ENCODE measurements around the gene PHF21A.
A peak's percentile ranks its signal among the peaks of the same experiment; 100 is the strongest.

PHF21A gene

DNA sequence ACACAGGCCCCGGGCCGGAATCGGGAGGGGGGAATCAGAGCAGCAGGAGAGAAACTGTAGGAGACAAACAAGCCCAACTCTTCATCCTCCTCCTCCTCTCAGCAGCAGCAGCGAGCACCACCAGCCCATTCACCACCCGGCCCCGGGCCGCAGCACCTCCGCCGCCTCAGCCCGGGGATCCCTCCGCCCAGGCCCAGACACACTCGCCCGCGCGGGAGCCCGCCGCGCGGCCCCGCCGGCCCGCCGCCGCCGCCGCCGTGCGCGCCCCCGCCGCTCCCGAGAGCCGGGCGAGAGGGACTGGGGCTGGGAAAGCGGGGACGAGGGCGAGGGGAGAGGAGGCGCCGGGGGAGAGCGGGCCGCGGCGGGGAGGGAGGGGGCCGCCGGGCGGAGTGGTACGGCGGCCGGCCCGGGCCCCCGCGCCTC, at the start of gene PHF21A:
Gene PHF21A (minus strand): TSS at position 154 of the 423 bp plus-strand sequence. CDS start 37,235 bp downstream, outside the sequence.
- no peaks in the 10 kb centered on the region for H3K27me3 ChIP-seq (ENCODE audit: insufficient read depth, low read length)
- H3K9me3 ChIP-seq (ENCODE audit: low read length): no peaks in the 10 kb centered on the region
- peak within 1 kb of the TSS; percentile 92 for H2AFZ ChIP-seq (ENCODE audit: low read depth, low read length)
- H3K4me1 ChIP-seq (ENCODE audit: insufficient read depth, low read length): peaks cover 24% of the 10 kb centered on the region
- H3K36me3 ChIP-seq (ENCODE audit: insufficient read depth, low read length): no peaks in the 10 kb centered on the region
- H3K4me3 ChIP-seq (ENCODE audit: low read length): peak within 1 kb of the TSS; percentile 78

- peaks cover 2% of the 10 kb centered on the region for H3K27me3 ChIP-seq (ENCODE audit: insufficient read depth, low read length)
- H3K36me3 ChIP-seq (ENCODE audit: insufficient read depth, low read length): no peaks in the 10 kb centered on the region
- no peak overlapping the region for H2AFZ ChIP-seq (ENCODE audit: low read depth, low read length)
- no peaks in the 10 kb centered on the region for H3K9me3 ChIP-seq (ENCODE audit: low read length)
- H3K4me3 ChIP-seq (ENCODE audit: low read length): no peak overlapping the region
- H3K4me1 ChIP-seq (ENCODE audit: insufficient read depth, low read length): no peaks in the 10 kb centered on the region
Measured at GRCh38 chr11:46170797-46171196, 49.5 kb upstream of the PHF21A start.

DNA sequence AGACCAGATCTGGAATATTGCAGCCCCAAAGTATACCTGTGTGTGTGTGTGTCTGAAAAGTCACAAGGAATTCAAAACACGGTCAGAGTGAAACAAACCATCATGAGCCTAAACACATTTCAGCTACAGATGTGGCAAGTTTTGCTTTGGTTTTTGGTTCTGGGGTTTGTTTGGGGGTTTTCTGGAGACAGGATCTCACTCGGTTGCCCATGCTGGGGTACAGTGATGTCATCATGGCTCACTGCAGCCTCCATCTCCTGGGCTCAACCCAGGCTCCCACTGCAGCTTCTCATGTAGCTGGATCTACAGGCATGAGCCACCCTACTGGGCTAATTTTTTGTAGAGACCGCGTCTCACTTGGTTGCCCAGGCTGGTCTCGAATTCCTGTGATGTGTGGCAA, 41.4 kb upstream of the PHF21A start:
- no peaks in the 10 kb centered on the region for H3K4me1 ChIP-seq (ENCODE audit: insufficient read depth, low read length)
- no peak overlapping the region for H3K4me3 ChIP-seq (ENCODE audit: low read length)
- H2AFZ ChIP-seq (ENCODE audit: low read depth, low read length): no peak overlapping the region
- no peaks in the 10 kb centered on the region for H3K36me3 ChIP-seq (ENCODE audit: insufficient read depth, low read length)
- H3K27me3 ChIP-seq (ENCODE audit: insufficient read depth, low read length): peaks cover 5% of the 10 kb centered on the region
- H3K9me3 ChIP-seq (ENCODE audit: low read length): no peaks in the 10 kb centered on the region

GRCh38 chr11:46161201-46161600, 39.9 kb upstream of the PHF21A start:
- H3K27me3 ChIP-seq (ENCODE audit: insufficient read depth, low read length): peaks cover 5% of the 10 kb centered on the region
- H3K4me3 ChIP-seq (ENCODE audit: low read length): no peak overlapping the region
- no peaks in the 10 kb centered on the region for H3K4me1 ChIP-seq (ENCODE audit: insufficient read depth, low read length)
- H3K9me3 ChIP-seq (ENCODE audit: low read length): no peaks in the 10 kb centered on the region
- no peaks in the 10 kb centered on the region for H3K36me3 ChIP-seq (ENCODE audit: insufficient read depth, low read length)
- no peak overlapping the region for H2AFZ ChIP-seq (ENCODE audit: low read depth, low read length)

DNA sequence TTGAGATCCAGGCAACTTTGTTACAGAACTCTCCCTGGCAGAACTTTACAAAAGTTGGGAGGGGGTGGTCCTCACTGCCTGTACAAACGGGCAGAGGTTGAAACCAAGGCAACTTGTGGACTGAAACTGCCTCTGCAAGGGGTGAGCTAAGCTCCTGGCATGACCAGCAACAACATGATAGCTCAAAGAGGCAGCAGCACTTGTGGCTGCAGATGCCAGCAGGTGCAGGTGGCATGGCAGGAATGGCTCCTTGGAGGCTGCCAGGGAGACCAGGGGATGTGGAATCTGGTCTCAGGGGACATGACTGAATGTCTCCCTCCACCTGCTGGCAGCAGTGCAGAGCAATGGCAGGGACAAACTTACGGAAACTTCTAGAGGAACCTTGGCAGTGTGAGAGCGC, 38.8 kb upstream of the PHF21A start:
- H3K4me1 ChIP-seq (ENCODE audit: insufficient read depth, low read length): no peaks in the 10 kb centered on the region
- no peaks in the 10 kb centered on the region for H3K36me3 ChIP-seq (ENCODE audit: insufficient read depth, low read length)
- H2AFZ ChIP-seq (ENCODE audit: low read depth, low read length): no peak overlapping the region
- no peaks in the 10 kb centered on the region for H3K9me3 ChIP-seq (ENCODE audit: low read length)
- no peak overlapping the region for H3K4me3 ChIP-seq (ENCODE audit: low read length)
- peaks cover 3% of the 10 kb centered on the region for H3K27me3 ChIP-seq (ENCODE audit: insufficient read depth, low read length)

DNA sequence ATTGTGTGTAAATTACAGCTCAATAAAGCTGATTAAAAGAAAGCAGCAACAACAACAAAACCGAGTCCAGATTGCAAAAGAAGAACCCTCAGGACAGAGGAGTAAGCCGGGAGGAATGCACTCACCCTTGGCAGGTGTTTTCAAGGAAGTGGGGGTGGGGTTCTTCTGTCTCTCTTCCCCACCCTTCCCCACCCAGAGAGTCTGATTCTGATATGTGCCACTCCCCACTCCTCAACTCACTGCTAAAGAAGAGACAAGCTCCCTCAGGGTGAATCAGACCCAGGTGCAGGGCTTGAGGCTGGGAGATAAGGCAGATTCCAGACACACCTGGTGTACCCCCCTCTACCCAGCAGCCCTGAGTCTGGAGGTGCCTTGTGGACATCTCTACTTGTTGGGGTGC, 38.4 kb upstream of the PHF21A start:
- H3K4me3 ChIP-seq (ENCODE audit: low read length): no peak overlapping the region
- H3K4me1 ChIP-seq (ENCODE audit: insufficient read depth, low read length): no peaks in the 10 kb centered on the region
- peaks cover 3% of the 10 kb centered on the region for H3K27me3 ChIP-seq (ENCODE audit: insufficient read depth, low read length)
- H3K9me3 ChIP-seq (ENCODE audit: low read length): no peaks in the 10 kb centered on the region
- H2AFZ ChIP-seq (ENCODE audit: low read depth, low read length): no peak overlapping the region
- no peaks in the 10 kb centered on the region for H3K36me3 ChIP-seq (ENCODE audit: insufficient read depth, low read length)

- Histone ChIP-seq H3K4me1 (ENCODE audit: insufficient read depth, low read length) (no peaks in the 10 kb centered on the region), H3K36me3 (ENCODE audit: insufficient read depth, low read length) (no peaks in the 10 kb centered on the region), H3K9me3 (ENCODE audit: low read length) (peaks cover 2% of the 10 kb centered on the region), H3K4me3 (ENCODE audit: low read length) (no peak overlapping the region), H3K27me3 (ENCODE audit: insufficient read depth, low read length) (peaks cover 10% of the 10 kb centered on the region), H2AFZ (ENCODE audit: low read depth, low read length) (no peak overlapping the region)
Measured at GRCh38 chr11:46149826-46150225, 28.6 kb upstream of the PHF21A start.

- H3K4me3 ChIP-seq (ENCODE audit: low read length): no peak overlapping the region
- H3K4me1 ChIP-seq (ENCODE audit: insufficient read depth, low read length): no peaks in the 10 kb centered on the region
- peaks cover 2% of the 10 kb centered on the region for H3K9me3 ChIP-seq (ENCODE audit: low read length)
- no peaks in the 10 kb centered on the region for H3K36me3 ChIP-seq (ENCODE audit: insufficient read depth, low read length)
- peaks cover 10% of the 10 kb centered on the region for H3K27me3 ChIP-seq (ENCODE audit: insufficient read depth, low read length)
- H2AFZ ChIP-seq (ENCODE audit: low read depth, low read length): no peak overlapping the region
Measured at GRCh38 chr11:46149342-46149741, 28.1 kb upstream of the PHF21A start.

DNA sequence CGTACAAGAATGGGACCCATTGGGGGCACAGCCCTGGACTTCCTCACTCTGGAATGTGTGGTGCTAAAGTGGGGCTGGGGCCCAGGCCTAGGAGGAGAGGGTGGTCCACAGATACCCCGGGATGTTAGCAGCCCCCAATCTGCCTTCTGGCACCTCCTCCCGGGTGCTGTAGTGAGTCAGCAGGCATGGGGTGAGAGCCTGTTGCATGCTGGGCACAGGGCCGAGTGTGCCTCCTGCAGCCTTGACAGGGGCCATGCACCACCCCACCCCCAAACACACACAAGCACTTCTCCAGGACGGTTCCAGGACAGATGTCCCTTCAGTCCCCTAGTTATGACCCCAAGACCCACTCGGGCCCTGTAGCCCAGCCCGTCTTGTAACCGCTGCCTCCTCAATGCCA, 23.5 kb upstream of the PHF21A start:
- Histone ChIP-seq H3K36me3 (ENCODE audit: insufficient read depth, low read length) (no peaks in the 10 kb centered on the region), H3K9me3 (ENCODE audit: low read length) (no peaks in the 10 kb centered on the region), H2AFZ (ENCODE audit: low read depth, low read length) (no peak overlapping the region), H3K4me3 (ENCODE audit: low read length) (no peak overlapping the region), H3K4me1 (ENCODE audit: insufficient read depth, low read length) (no peaks in the 10 kb centered on the region), H3K27me3 (ENCODE audit: insufficient read depth, low read length) (peaks cover 6% of the 10 kb centered on the region)

DNA sequence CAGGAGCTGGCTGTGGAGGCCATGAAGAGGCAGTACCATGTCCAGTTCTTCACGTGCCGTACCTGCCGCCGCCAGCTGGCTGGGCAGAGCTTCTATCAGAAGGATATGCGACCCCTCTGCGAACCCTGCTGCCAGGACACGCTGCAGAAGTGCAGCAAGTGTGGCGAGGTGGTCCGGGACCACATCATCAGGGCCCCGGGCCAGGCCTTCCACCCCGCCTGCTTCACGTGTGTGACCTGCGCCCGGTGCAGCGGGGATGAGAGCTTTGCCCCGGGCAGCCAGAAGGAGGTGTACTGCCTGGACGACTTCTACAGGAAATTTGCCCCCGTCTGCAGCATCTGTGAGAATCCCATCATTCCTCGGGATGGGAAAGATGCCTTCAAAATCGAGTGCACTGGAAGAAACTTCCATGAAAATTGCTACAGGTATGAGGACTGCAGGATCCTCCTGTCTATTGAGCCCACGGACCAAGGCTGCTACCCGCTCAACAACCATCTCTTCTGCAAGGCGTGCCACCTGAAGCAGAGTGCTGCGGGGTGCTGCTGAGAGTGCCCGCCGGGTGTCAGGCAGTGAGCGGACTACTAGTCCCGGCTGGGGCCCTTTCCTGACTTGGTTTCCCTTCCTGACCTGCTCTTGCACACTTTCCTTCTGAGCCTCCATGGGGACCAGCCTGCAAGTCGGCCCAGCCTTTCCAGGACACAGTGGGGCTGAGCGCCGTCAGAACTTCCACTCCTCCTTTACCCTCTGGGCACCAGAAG, 22.0 kb upstream of the PHF21A start:
- Histone ChIP-seq H3K27me3 (ENCODE audit: insufficient read depth, low read length) (peaks cover 2% of the 10 kb centered on the region), H3K4me1 (ENCODE audit: insufficient read depth, low read length) (no peaks in the 10 kb centered on the region), H3K36me3 (ENCODE audit: insufficient read depth, low read length) (no peaks in the 10 kb centered on the region), H3K9me3 (ENCODE audit: low read length) (no peaks in the 10 kb centered on the region), H2AFZ (ENCODE audit: low read depth, low read length) (no peak overlapping the region), H3K4me3 (ENCODE audit: low read length) (no peak overlapping the region)

GRCh38 chr11:46142561-46142960, 21.3 kb upstream of the PHF21A start:
- no peaks in the 10 kb centered on the region for H3K36me3 ChIP-seq (ENCODE audit: insufficient read depth, low read length)
- no peaks in the 10 kb centered on the region for H3K9me3 ChIP-seq (ENCODE audit: low read length)
- no peaks in the 10 kb centered on the region for H3K4me1 ChIP-seq (ENCODE audit: insufficient read depth, low read length)
- no peak overlapping the region for H2AFZ ChIP-seq (ENCODE audit: low read depth, low read length)
- H3K4me3 ChIP-seq (ENCODE audit: low read length): no peak overlapping the region
- H3K27me3 ChIP-seq (ENCODE audit: insufficient read depth, low read length): peaks cover 2% of the 10 kb centered on the region

DNA sequence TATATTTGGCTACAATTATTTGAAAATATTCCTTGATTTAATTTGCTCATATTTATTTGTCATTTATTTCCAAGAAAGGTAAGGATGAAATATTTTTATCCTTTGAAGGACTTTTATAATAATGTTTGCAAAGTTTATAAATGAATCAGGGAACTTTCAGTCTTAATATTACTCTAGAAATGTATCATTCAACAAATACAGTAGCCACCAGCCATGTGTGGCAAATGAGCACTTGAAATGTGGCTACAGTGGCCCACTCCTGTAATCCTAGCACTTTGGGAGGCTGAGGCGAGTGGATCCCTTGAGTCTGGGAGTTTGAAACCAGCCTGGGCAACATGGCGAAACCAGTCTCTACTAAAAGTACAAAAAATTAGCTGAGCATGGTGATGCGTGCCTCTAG, 20.3 kb upstream of the PHF21A start:
- Histone ChIP-seq H3K9me3 (ENCODE audit: low read length) (no peaks in the 10 kb centered on the region), H3K36me3 (ENCODE audit: insufficient read depth, low read length) (no peaks in the 10 kb centered on the region), H3K4me1 (ENCODE audit: insufficient read depth, low read length) (no peaks in the 10 kb centered on the region), H3K27me3 (ENCODE audit: insufficient read depth, low read length) (peaks cover 2% of the 10 kb centered on the region), H3K4me3 (ENCODE audit: low read length) (no peak overlapping the region), H2AFZ (ENCODE audit: low read depth, low read length) (no peak overlapping the region)

DNA sequence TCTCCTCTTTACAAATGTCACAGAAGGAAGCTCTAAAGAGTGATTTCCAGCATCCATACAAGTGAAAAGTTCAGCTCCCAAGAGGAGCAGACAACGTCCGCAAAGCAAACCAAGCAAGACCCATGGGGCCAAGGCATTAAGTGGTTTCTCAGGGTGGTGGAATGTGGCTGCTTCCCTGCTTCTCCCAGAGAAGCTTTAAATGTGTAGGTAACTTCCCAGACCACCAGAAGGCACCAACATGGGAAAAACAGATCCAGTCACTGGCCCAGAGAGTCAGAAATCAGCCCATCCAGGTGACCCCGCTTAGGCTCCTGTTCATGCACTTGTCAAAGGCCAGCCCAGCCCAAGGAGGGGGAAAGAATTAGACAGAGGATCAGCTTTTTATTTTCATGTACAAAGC, 13.3 kb upstream of the PHF21A start:
- Histone ChIP-seq H3K4me3 (ENCODE audit: low read length) (no peak overlapping the region), H2AFZ (ENCODE audit: low read depth, low read length) (no peak overlapping the region), H3K36me3 (ENCODE audit: insufficient read depth, low read length) (no peaks in the 10 kb centered on the region), H3K9me3 (ENCODE audit: low read length) (no peaks in the 10 kb centered on the region), H3K4me1 (ENCODE audit: insufficient read depth, low read length) (no peaks in the 10 kb centered on the region), H3K27me3 (ENCODE audit: insufficient read depth, low read length) (peaks cover 8% of the 10 kb centered on the region)

DNA sequence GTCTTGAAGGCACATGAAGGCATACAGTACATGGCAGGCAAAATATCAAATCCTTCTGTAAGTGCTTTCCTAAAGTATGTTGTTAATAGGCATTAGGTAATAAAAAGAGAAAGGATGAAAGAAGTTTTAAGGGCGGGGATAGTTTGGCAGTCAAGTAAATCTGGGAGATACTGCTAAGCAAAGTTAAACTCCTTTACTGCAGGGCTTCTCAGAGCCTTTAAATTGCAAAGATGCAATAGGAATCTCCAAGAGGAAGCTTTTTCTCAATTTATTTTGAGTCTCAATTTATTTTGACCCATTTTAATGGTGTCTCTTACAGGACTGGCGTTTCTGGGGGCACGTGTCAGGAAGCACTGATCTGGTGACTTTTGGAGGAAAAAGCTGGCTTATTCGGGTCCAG, 12.8 kb upstream of the PHF21A start:
- H2AFZ ChIP-seq (ENCODE audit: low read depth, low read length): no peak overlapping the region
- H3K4me3 ChIP-seq (ENCODE audit: low read length): no peak overlapping the region
- no peaks in the 10 kb centered on the region for H3K4me1 ChIP-seq (ENCODE audit: insufficient read depth, low read length)
- H3K27me3 ChIP-seq (ENCODE audit: insufficient read depth, low read length): peaks cover 8% of the 10 kb centered on the region
- no peaks in the 10 kb centered on the region for H3K36me3 ChIP-seq (ENCODE audit: insufficient read depth, low read length)
- H3K9me3 ChIP-seq (ENCODE audit: low read length): no peaks in the 10 kb centered on the region
